NB4 (cell line): Measurements from ENCODE around the gene SATB2.

Experiments used
- CTCF ChIP-seq: IDR thresholded peaks from one replicate; pipeline ENCODE4 v1.5.1; 2012; ENCODE audit warnings: low read depth, low read length
- POLR2A ChIP-seq: IDR thresholded peaks from 2 replicates; pipeline ENCODE4 v1.6.1; 2011; ENCODE audit warnings: mild to moderate bottlenecking; ENCODE audit not compliant: insufficient read length; ENCODE audit errors: extremely low read depth

- TF ChIP-seq CTCF (no peak), POLR2A (no peak)
Measured at GRCh38 chr2:199452991-199453379, 4.8 kb downstream of the SATB2 start.
